Upper lobe of left lung (tissue), 4 donors: ENCODE results near the gene RETN.

Experiments
- CTCF ChIP-seq, 6 experiments: fragments of 450-650 bp in 4 of 6; fragments of 200-600 bp in 2 of 6; sonication (generic) in 2 of 6; IDR thresholded peaks; one replicate each; pipeline ENCODE4 v1.5.1; 2016 to 2019; ENCODE audit warnings: antibody characterized with exemption in 6 of 6
- EP300 ChIP-seq, 4 donors: sonication (generic); formaldehyde crosslinking; IDR thresholded peaks; one replicate each; pipeline ENCODE4 v1.5.1; 2017; ENCODE audit warnings: antibody characterized with exemption in 4 of 4, control low read depth in 2 of 4
- POLR2A ChIP-seq, 4 donors: fragments of 450-650 bp; IDR thresholded peaks; one replicate each; pipeline ENCODE4 v1.5.1; 2016 to 2017; ENCODE audit warnings: antibody characterized with exemption in 4 of 4, mild to moderate bottlenecking in 2 of 4
- POLR2AphosphoS5 ChIP-seq, 2 donors: sonication (generic); formaldehyde crosslinking; IDR thresholded peaks; one replicate each; pipeline ENCODE4 v1.5.1; 2017; ENCODE audit warnings: antibody characterized with exemption in 2 of 2

- TF ChIP-seq CTCF (IDR thresholded peaks at IDR 0.05): peak in 1 of 6 experiments; percentile 9
- peak in 2 of 4 donors; percentile 66 to 76 for TF ChIP-seq POLR2A (IDR thresholded peaks at IDR 0.05)
- TF ChIP-seq POLR2AphosphoS5 (IDR thresholded peaks at IDR 0.05): peak; percentile 80 to 90
- TF ChIP-seq EP300 (IDR thresholded peaks at IDR 0.05): no peak
These were observed 39.3 kb upstream of the RETN start, which contains the start of the genes PET100 and XAB2 for GRCh38 chr19:7629347-7630054.
